H9 (cell line): ENCODE data around the gene MOB1B. TPM values are rescaled to one million over a fixed set of nuclear protein-coding genes. Genes with fewer than 3 reads are reported as not detected.
A peak's percentile ranks its signal among the peaks of the same experiment; 100 is the strongest.
"Not testable (repeated sequence)": the region's sequence is repeated elsewhere in the genome, so short reads cannot be mapped to it uniquely, and the experiment has no call there.

ENCODE experiments used
- DNase-seq: peaks from one replicate; pipeline ENCODE4 v3.0.0-alpha.2; 2017
- H2AFZ ChIP-seq: one replicate; pipeline ENCODE4 v1.6.1; 2013; ENCODE audit warnings: mild to moderate bottlenecking, low read length, control low read depth, moderate library complexity
- H2AK5ac ChIP-seq: 2 replicates; pipeline ENCODE4 v1.6.1; 2013; ENCODE audit warnings: low read length, control low read depth, mixed read lengths; ENCODE audit not compliant: insufficient read length
- H2BK120ac ChIP-seq: one replicate; pipeline ENCODE4 v1.6.1; 2013; ENCODE audit warnings: low read depth, mild to moderate bottlenecking, low read length, control low read depth, inconsistent platforms; ENCODE audit not compliant: poor library complexity, severe bottlenecking
- H2BK12ac ChIP-seq: 2 replicates; pipeline ENCODE4 v1.6.1; 2013; ENCODE audit warnings: low read length, control low read depth, mixed read lengths, low read depth; ENCODE audit not compliant: insufficient read length
- H2BK15ac ChIP-seq: 2 replicates; pipeline ENCODE4 v1.6.1; 2013; ENCODE audit warnings: low read depth, low read length, control low read depth
- H2BK20ac ChIP-seq: one replicate; pipeline ENCODE4 v1.6.1; 2013; ENCODE audit warnings: low read depth, mild to moderate bottlenecking, low read length, control low read depth, inconsistent platforms; ENCODE audit not compliant: poor library complexity, severe bottlenecking
- H2BK5ac ChIP-seq: 2 replicates; pipeline ENCODE4 v1.6.1; 2013; ENCODE audit warnings: low read length, control low read depth, mixed read lengths; ENCODE audit not compliant: insufficient read length
- H3K14ac ChIP-seq: 2 replicates; pipeline ENCODE4 v1.6.1; 2013; ENCODE audit warnings: low read length, control low read depth; ENCODE audit not compliant: insufficient read depth
- H3K18ac ChIP-seq: 2 replicates; pipeline ENCODE4 v1.6.1; 2013; ENCODE audit warnings: low read depth, mild to moderate bottlenecking, mixed read lengths, low read length, control low read depth; ENCODE audit not compliant: insufficient read length
- H3K23ac ChIP-seq: 2 replicates; pipeline ENCODE4 v1.6.1; 2013; ENCODE audit warnings: low read length, control low read depth, mixed read lengths, low read depth; ENCODE audit not compliant: insufficient read length
- H3K23me2 ChIP-seq: 2 replicates; pipeline ENCODE4 v1.6.1; 2013; ENCODE audit warnings: low read depth, mild to moderate bottlenecking, mixed read lengths, low read length, control low read depth; ENCODE audit not compliant: insufficient read length, poor library complexity, severe bottlenecking
- H3K27ac ChIP-seq: 2 replicates; pipeline ENCODE4 v1.5.1; 2013; ENCODE audit warnings: low read length, control low read depth, mixed read lengths, low read depth; ENCODE audit not compliant: insufficient read length
- H3K27me3 ChIP-seq: 2 replicates; pipeline ENCODE4 v1.6.1; 2013; ENCODE audit warnings: low read length, control low read depth, inconsistent platforms; ENCODE audit not compliant: insufficient read depth
- H3K4ac ChIP-seq: 2 replicates; pipeline ENCODE4 v1.6.1; 2013; ENCODE audit warnings: low read depth, mild to moderate bottlenecking, control low read depth, inconsistent platforms, low read length, moderate library complexity
- H3K4me1 ChIP-seq: 2 replicates; pipeline ENCODE4 v1.6.1; 2013; ENCODE audit warnings: low read length, control low read depth, inconsistent platforms; ENCODE audit not compliant: insufficient read depth
- H3K4me2 ChIP-seq: 2 replicates; pipeline ENCODE4 v1.6.1; 2013; ENCODE audit warnings: low read length, control low read depth, mixed read lengths; ENCODE audit not compliant: insufficient read length, insufficient read depth
- H3K56ac ChIP-seq: 2 replicates; pipeline ENCODE4 v1.6.1; 2013; ENCODE audit warnings: low read depth, mild to moderate bottlenecking, mixed read lengths, low read length, control low read depth; ENCODE audit not compliant: insufficient read length
- H3K79me1 ChIP-seq: 2 replicates; pipeline ENCODE4 v1.6.1; 2013; ENCODE audit warnings: low read depth, mild to moderate bottlenecking, moderate library complexity, low read length, control low read depth, inconsistent platforms; ENCODE audit not compliant: insufficient read depth, poor library complexity, severe bottlenecking
- H3K79me2 ChIP-seq: 2 replicates; pipeline ENCODE4 v1.6.1; 2013; ENCODE audit warnings: low read length, control low read depth, inconsistent platforms; ENCODE audit not compliant: insufficient read depth
- H3K9ac ChIP-seq: 2 replicates; pipeline ENCODE4 v1.6.1; 2013; ENCODE audit warnings: low read length, control low read depth, mixed read lengths; ENCODE audit not compliant: insufficient read length; ENCODE audit errors: extremely low read depth
- H3K9me3 ChIP-seq: one replicate; pipeline ENCODE4 v1.6.1; 2013; ENCODE audit warnings: low read depth, low read length, inconsistent platforms; ENCODE audit not compliant: control insufficient read depth
- H3T11ph ChIP-seq: one replicate; pipeline ENCODE4 v1.6.1; 2013; ENCODE audit warnings: mild to moderate bottlenecking, low read length, control low read depth, inconsistent platforms
- H4K20me1 ChIP-seq: one replicate; pipeline ENCODE4 v1.6.1; 2013; ENCODE audit not compliant: control insufficient read depth, insufficient read length, insufficient read depth
- H4K5ac ChIP-seq: 2 replicates; pipeline ENCODE4 v1.6.1; 2013; ENCODE audit warnings: low read depth, mild to moderate bottlenecking, mixed read lengths, low read length, control low read depth; ENCODE audit not compliant: insufficient read length
- H4K8ac ChIP-seq: replicated peaks from 2 replicates; pipeline ENCODE4 v1.6.1; 2013; ENCODE audit warnings: low read length, control low read depth, mixed read lengths, low read depth; ENCODE audit not compliant: insufficient read length
- H4K91ac ChIP-seq: 2 replicates; pipeline ENCODE4 v1.6.1; 2013; ENCODE audit warnings: low read depth, mild to moderate bottlenecking, moderate library complexity, mixed read lengths, low read length, control low read depth; ENCODE audit not compliant: insufficient read length
- H3K27ac Mint-ChIP-seq, 3 experiments: 2 replicates in 2 of 3; 3 replicates in 1 of 3; pipeline ENCODE4 v1.8.0; 2020 to 2021; ENCODE audit warnings: mixed read lengths in 3 of 3, mild to moderate bottlenecking in 1 of 3, moderate library complexity in 1 of 3
- H3K27me3 Mint-ChIP-seq: 2 replicates; pipeline ENCODE4 v1.8.0; 2021; ENCODE audit warnings: low read depth, mild to moderate bottlenecking, moderate library complexity, mixed read lengths
- H3K36me3 Mint-ChIP-seq, 3 experiments: 2 replicates in 2 of 3; 3 replicates in 1 of 3; pipeline ENCODE4 v1.8.0; 2020 to 2021; ENCODE audit warnings: low read depth in 3 of 3, mixed read lengths in 3 of 3; ENCODE audit not compliant: insufficient read depth in 1 of 3
- H3K4me1 Mint-ChIP-seq, 2 experiments: 2 replicates each; pipeline ENCODE4 v1.8.0; 2020; ENCODE audit warnings: mixed read lengths in 2 of 2
- H3K4me3 Mint-ChIP-seq, 2 experiments: 2 replicates in 1 of 2; 3 replicates in 1 of 2; pipeline ENCODE4 v1.8.0; 2020 to 2021; ENCODE audit warnings: mild to moderate bottlenecking in 2 of 2, mixed read lengths in 2 of 2, moderate library complexity in 1 of 2
- H3K9me3 Mint-ChIP-seq, 2 experiments: 2 replicates in 1 of 2; 3 replicates in 1 of 2; pipeline ENCODE4 v1.8.0; 2020; ENCODE audit warnings: mild to moderate bottlenecking in 2 of 2, mixed read lengths in 2 of 2, moderate library complexity in 1 of 2
- CTCF ChIP-seq: fragments of 200-600 bp; sonication (generic); conservative IDR thresholded peaks from 3 replicates; pipeline ENCODE4 v1.8.0; 2021; ENCODE audit warnings: antibody characterized with exemption, mild to moderate bottlenecking
- WGBS: extraction: QIAGEN DNeasy Blood & Tissue Kit; methylation state at CpG from one replicate; pipeline ENCODE4 v1.1.7; 2013; ENCODE audit warnings: missing lambda C conversion rate, low lambda C conversion rate, mixed read lengths; ENCODE audit not compliant: insufficient read length; ENCODE audit errors: extremely low coverage; 5-methylcytosine and 5-hydroxymethylcytosine counted together
- total RNA-seq: library from RNA; stranded (reverse); gene quantifications from 2 replicates; pipeline ENCODE4 v1.2.1, GENCODE V29; 2021

MOB1B gene
- total RNA-seq, 1 experiment from 2014 or later, result 30.3 TPM

- H3K27me3 Mint-ChIP-seq, result no peaks in the 10 kb centered on the region
- Histone ChIP-seq H4K20me1 (no peaks in the 10 kb centered on the region), H3K27me3 (no peaks in the 10 kb centered on the region), H3K9ac (no peak overlapping the region), H3T11ph (no peak overlapping the region), H3K4me2 (peak overlapping the region; percentile 32), H2BK15ac (no peak overlapping the region), H3K27ac (no peak overlapping the region), H2BK20ac (no peak overlapping the region), H2BK12ac (no peak overlapping the region), H2BK120ac (no peak overlapping the region), H3K23ac (no peak overlapping the region), H3K56ac (no peak overlapping the region), H4K5ac (no peak overlapping the region), H3K23me2 (no peaks in the 10 kb centered on the region), H2AFZ (no peak overlapping the region), H3K79me2 (peaks cover 2% of the 10 kb centered on the region; the same call in 1 of the 2 replicates), H3K9me3 (no peaks in the 10 kb centered on the region), H2AK5ac (no peak overlapping the region), H3K4me1 (peaks cover 2% of the 10 kb centered on the region; the same call in 1 of the 2 replicates), H3K18ac (no peak overlapping the region), H3K14ac (no peak overlapping the region), H2BK5ac (no peak overlapping the region), H4K91ac (no peak overlapping the region), H3K4ac (no peak overlapping the region), H4K8ac (no peak overlapping the region), H3K79me1 (no peaks in the 10 kb centered on the region)
- H3K36me3 Mint-ChIP-seq, result peaks cover 33 to 35% (median 35%) of the 10 kb centered on the region in 3 experiments
- peak overlapping the region in 1 of 2 experiments; percentile 28; a peak in 2 of 5 replicates for H3K4me3 Mint-ChIP-seq
- peak overlapping the region; percentile 50 to 90 (median 66); a peak in 6 of 7 replicates for H3K27ac Mint-ChIP-seq
- TF ChIP-seq CTCF, result no peak
- DNase-seq, result peak; percentile 48
- H3K9me3 Mint-ChIP-seq, result peaks cover 29 to 30% of the 10 kb centered on the region in 2 experiments
- peaks cover 32 to 39% of the 10 kb centered on the region in 2 experiments for H3K4me1 Mint-ChIP-seq
- no CpG with 5 or more reads among the region's 7 CpGs for WGBS
Measured at GRCh38 chr4:71004281-71004851, 102.2 kb downstream of the MOB1B start.

- not testable (repeated sequence) for H3T11ph ChIP-seq, H3K9me3 ChIP-seq, H3K56ac ChIP-seq, H3K27me3 Mint-ChIP-seq, H3K23ac ChIP-seq, H2BK120ac ChIP-seq, H3K9ac ChIP-seq, H2BK5ac ChIP-seq, H2BK12ac ChIP-seq, H3K4me3 Mint-ChIP-seq, H4K5ac ChIP-seq, H3K27ac ChIP-seq, H3K23me2 ChIP-seq, H3K27me3 ChIP-seq, H3K4me1 ChIP-seq, H4K20me1 ChIP-seq, H3K79me2 ChIP-seq, H2BK15ac ChIP-seq, H2AFZ ChIP-seq, H3K4ac ChIP-seq, H3K18ac ChIP-seq, H3K14ac ChIP-seq, H2AK5ac ChIP-seq, H4K8ac ChIP-seq, H3K79me1 ChIP-seq, DNase-seq, H3K4me2 ChIP-seq, H2BK20ac ChIP-seq, H4K91ac ChIP-seq
- WGBS, result no CpG with 5 or more reads among the region's 6 CpGs
- peaks cover 23% of the 10 kb centered on the region in 2 experiments for H3K9me3 Mint-ChIP-seq
- peaks cover 37 to 44% of the 10 kb centered on the region in 2 experiments for H3K4me1 Mint-ChIP-seq
- peak overlapping the region in 2 of 3 experiments; percentile 61 to 90; a peak in 2 of 7 replicates for H3K27ac Mint-ChIP-seq
- H3K36me3 Mint-ChIP-seq, result peaks cover 27 to 29% (median 28%) of the 10 kb centered on the region in 3 experiments
Measured at GRCh38 chr4:71005025-71005424, 102.9 kb downstream of the MOB1B start.
